ENCODE measurements around the gene P2RY11.

The P2RY11 gene

DNA sequence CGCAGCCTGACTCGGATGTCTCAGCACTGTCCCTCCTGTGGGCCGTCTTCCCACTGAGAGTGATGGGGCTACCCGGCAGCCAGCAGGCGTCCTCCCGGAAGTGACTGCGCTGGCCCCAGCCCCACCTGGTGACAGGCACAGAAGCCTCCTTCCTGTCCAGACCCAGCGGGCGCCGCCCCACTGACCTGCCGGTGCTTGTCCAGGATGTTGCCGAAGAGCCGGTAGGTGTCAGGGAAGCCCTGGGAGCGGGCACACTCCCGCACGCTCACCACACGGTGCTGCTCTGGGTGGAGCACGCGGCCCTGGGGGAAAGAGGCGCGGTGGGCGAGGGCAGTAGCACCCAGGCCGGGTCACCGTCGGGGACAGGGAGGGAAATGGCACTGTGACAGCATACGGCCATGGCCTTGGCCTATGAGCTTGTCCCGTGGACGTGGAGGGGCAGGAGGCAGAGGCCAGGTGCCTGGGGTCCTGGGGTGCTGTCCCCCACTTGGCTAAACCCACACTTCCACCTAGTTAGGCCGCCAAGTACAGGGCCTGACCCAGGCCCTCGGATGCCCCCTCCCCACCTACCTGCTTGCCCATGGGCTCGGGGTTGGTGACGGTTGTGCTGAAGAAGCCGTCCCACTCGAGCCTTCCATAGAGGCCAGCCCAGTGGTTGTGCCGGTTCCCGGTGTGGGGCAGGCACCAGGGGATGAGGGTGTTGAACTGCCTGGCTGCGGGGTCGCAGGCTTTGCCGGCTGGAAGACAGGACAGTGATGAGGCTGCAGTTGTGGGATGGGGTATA is 24.2 kb downstream of the P2RY11 start:
- TF ChIP-seq GATA1 (IDR thresholded peaks at IDR 0.05; ENCODE audit: low read depth, low read length) (no peak), POLR2A (IDR thresholded peaks at IDR 0.05; ENCODE audit: low read length) (no peak)
- no peak for DNase-seq

DNA sequence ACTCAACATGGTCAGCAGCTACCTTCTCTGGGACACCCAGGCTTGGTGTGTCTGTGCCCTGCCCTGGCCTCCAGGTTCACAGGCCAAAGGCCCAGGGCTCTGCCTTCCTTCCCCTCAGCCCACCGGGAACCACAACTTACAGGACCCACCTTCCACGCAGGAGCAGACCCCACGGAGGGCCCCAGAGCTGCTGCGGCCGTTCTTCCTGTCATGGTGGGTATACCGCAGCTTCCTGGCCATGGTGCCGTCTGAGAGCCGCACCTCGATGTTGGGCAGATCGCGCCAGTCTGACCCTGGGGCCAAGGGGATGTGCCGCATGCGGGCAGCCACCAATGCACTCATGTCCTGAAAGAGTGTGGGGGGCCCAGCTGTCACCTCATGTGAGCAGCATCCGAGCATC is 25.4 kb downstream of the P2RY11 start:
- TF ChIP-seq POLR2A (IDR thresholded peaks at IDR 0.05; ENCODE audit: low read length): no peak
- no peak for TF ChIP-seq GATA1 (IDR thresholded peaks at IDR 0.05; ENCODE audit: low read depth, low read length)
- DNase-seq: no peak

DNA sequence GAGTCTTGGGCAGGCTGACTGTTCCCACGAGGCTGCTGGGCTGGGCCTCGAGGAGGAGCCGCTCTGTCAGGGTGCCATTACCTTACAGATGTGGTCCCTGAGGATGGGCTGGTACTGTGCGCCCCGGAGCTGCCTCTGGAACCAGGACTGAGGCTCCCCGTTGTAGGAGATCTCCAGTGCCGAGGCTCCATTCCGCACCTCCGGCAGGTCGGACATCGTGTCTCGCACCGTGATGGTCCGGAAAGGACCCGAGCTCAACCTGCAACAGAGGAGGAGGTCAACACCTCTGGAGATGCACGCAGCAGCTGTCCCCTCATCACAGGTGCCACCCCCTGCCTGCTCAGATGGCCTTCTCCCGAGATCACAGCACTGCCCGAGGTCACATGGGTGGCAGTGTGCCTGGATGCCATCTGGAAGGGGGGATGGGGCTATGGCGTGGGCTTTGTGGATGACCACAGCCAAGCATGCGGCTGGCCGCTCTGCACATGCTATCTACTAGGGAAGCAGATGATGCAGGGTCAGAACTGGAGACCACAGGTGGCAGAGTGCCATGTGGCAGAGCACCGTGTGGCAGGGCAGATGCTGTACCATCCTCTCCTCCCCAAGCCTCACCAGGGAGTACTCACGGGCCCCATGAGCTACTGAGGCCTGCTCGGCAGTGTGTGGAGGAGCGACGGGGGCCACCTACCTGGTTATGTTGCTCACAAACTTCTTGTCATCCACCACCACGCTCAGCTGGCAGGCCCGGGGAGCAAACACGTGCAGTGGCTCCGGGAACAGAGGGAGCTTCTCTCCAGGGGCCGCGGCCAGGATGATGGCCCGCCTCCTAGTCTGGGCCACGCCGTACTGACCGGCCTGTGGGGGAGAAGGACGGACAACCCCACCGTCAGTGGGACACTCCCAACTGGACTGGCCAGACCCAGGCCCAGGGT is 26.5 kb downstream of the P2RY11 start:
- no peak for TF ChIP-seq GATA1 (IDR thresholded peaks at IDR 0.05; ENCODE audit: low read depth, low read length)
- no peak for TF ChIP-seq POLR2A (IDR thresholded peaks at IDR 0.05; ENCODE audit: low read length)
- no peak for DNase-seq

DNA sequence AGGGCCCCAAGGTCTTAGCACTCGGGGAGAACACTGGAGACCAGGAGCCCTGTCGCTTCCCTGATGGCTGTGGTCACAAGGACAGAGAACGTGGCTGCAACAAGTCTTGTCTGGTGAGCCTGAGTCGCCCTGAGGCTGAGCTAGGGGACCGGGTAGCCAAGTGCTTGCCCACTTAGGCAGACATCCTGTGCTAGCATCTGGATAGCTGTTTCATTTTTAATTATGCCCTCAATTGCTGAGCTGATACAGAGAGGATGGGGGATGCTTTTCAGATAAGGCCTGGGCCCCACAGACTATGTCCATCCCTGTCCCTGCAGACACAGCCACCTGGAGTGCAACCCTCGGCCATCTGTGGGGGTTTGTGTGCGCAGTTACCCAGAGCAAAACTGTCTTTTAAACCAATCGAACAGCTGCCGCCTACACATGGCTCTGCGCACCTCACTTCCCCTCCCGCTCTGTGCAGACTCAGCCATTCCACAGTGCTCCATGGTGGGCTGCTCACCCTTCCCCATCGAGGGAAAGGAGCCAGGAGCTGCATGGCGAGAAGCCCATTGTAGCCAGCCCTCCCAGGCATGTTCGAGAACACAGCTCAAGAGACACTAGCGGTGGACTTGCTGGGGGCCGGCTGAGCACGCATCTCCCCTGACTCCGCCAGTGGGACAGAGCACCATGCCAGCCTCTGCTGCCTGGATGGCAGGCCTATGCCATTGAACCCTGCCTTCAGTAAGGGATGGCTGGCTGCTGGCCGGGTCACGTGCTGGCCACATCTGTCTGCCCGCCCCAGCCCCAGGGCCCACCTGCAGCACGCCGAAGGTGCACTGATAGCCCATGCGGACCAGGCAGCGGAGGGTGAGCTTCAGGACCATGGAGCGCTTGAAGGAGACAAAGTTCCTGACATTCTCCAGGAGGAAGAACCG is 27.6 kb downstream of the P2RY11 start:
- TF ChIP-seq POLR2A (IDR thresholded peaks at IDR 0.05; ENCODE audit: low read length): no peak
- no peak for TF ChIP-seq GATA1 (IDR thresholded peaks at IDR 0.05; ENCODE audit: low read depth, low read length)
- no peak for DNase-seq

DNA sequence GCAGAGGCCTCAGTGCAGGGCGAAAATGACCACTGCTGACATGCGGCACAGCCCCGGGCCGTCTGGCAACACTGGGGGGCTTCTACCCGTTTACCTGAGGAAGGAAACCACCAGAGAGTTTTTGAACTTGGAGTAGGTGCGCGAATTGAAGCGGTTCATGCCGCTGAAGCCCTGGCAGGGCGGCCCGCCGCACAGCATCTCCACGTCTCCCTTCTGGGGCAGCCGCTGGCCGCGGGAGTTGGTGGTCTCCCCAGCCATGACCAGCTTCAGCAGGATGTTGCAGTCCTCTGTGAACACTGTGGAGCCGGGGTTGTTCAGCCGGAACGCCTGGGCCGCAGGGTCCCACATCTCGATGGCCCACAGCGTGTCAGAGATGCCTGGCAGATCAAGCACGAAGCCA is 28.5 kb downstream of the P2RY11 start:
- TF ChIP-seq POLR2A (IDR thresholded peaks at IDR 0.05; ENCODE audit: low read length) (no peak), GATA1 (IDR thresholded peaks at IDR 0.05; ENCODE audit: low read depth, low read length) (no peak)

DNA sequence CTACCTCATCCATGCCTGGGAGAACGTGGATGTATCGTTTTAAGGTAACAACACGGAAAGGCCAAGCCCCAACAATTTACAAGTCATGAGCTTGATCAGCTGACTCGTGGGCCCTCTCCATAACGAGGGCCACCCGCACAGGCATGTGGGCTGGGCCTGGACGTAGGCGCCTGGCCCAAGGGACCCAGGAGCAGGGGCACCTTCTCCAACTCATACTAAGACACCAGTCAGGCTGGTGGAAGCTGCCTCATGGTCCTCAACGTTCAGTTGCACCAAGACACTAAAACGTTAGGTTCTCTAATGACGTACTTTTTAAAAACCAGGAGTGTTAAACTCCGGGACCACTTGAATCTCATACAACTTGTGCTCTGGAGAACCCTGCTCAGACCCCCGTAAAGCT is 30.0 kb downstream of the P2RY11 start:
- no peak for TF ChIP-seq POLR2A (IDR thresholded peaks at IDR 0.05; ENCODE audit: low read length)
- TF ChIP-seq GATA1 (IDR thresholded peaks at IDR 0.05; ENCODE audit: low read depth, low read length): no peak
- no peak for DNase-seq

More for the DNA sequence above, 28.5 kb downstream of the P2RY11 start:
- no peak for DNase-seq

DNA sequence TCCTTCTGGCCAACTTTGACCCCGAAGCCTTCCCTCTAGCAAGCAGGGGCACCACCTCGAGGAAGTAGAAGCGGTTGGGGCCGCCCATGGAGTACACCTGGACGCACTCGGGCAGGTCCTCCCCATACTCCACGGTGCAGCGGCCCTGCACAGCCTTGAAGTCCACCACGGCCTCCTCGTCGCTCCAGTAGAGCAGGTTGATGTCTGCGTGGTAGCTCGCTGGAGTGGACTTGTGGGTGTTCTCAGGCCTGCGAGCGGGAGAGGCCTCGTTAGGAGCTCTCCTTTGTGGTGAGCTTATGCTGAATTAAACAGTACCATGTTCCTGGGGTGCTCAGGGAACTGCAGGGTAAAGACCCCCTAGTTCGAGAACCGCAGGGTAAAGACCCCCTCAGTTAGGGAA is 30.5 kb downstream of the P2RY11 start:
- no peak for TF ChIP-seq POLR2A (IDR thresholded peaks at IDR 0.05; ENCODE audit: low read length)
- no peak for TF ChIP-seq GATA1 (IDR thresholded peaks at IDR 0.05; ENCODE audit: low read depth, low read length)
- no peak for DNase-seq

DNA sequence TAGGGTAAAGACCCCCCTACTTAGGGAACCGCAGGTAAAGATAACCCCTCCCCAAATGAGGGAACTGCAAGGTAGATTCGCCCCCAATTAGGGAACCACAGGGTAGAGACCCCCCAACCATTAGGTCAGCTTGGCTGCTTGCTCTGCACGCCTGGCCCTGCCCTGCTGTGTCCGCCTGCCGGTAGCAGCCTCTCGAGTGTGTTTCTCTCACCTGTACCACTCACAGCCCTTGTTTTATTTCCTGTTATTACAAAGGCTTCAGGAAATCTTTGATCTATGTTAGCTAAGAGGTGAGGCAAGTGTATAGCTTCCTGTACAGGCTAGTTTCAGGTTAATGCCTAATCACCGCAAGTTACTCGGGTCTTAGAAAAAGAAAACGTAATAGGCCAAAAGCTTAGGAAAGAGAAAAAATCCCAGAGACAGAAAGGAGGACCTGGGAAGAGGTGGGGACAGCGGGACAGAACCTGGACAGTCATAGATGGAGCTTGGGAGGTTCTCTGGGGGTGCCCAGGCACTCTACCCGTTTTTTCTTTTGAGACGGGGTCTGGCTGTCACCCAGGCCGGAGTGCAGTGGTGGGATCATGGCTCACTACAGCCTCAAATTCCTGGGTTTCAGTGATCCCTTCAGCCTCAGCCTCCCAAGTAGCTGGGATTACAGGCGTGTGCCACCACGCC is 31.3 kb downstream of the P2RY11 start:
- no peak for DNase-seq
- TF ChIP-seq GATA1 (IDR thresholded peaks at IDR 0.05; ENCODE audit: low read depth, low read length): no peak
- TF ChIP-seq POLR2A (IDR thresholded peaks at IDR 0.05; ENCODE audit: low read length): no peak

DNA sequence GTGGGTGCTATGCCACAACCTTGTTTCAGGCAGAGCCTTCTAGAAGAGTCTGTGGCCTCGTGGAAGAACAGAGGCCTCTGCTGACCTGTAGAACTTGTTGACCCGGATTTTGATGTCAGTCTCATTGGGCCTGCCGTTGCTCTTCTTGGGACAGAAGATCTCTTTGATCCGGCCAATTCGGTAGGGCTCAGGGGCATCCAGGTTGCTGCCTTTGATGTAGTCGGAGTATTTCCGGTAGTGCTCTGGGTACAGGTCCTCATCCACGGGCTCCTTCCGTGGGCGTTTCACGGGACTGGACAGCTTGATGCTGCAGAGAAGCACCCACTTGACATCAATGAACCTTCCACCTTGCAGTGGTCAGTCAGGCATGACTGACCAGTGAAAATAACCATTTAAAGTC is 32.2 kb downstream of the P2RY11 start:
- TF ChIP-seq GATA1 (IDR thresholded peaks at IDR 0.05; ENCODE audit: low read depth, low read length) (no peak), POLR2A (IDR thresholded peaks at IDR 0.05; ENCODE audit: low read length) (no peak)
- no peak for DNase-seq

DNA sequence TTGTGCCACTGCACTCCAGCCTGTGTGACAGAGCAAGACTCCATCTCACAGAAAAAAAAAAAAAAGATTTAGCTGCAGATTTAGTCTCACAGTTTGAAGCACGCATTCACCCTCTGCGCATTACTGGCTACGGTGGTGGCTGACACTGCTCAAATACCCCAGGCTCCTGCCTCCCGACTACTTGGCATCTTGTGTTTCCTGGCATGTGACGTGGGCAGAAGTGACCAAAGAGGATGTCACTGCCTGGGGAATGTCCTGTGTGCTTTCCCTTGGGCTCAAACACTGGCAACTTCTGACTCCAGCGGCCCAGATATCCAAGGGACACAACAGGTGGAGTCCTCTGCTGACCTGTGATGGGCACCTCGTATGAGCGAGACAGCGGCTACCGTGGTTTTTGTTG is 32.9 kb downstream of the P2RY11 start:
- TF ChIP-seq POLR2A (IDR thresholded peaks at IDR 0.05; ENCODE audit: low read length): no peak
- TF ChIP-seq GATA1 (IDR thresholded peaks at IDR 0.05; ENCODE audit: low read depth, low read length): no peak
- no peak for DNase-seq

DNA sequence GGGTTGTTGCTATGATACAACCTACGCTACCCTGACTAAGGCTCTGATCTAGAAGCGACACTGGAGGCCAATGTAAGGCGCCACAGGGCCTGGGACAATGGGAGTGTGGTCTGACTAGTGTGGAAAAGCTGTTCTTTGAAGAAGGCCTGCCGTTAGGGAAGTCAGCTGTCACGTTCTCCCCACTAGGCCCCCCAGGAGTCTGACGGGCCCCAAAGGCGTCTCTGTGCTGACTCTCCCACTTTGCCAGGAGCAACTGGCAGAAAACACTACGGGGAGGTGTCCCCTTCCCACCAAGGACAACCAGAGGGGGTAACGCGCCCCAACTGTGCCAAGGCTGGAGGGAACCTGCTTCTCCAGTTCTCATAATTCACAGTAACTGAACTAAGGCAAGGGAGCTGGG is 33.5 kb downstream of the P2RY11 start:
- TF ChIP-seq GATA1 (IDR thresholded peaks at IDR 0.05; ENCODE audit: low read depth, low read length) (no peak), POLR2A (IDR thresholded peaks at IDR 0.05; ENCODE audit: low read length) (no peak)
- DNase-seq: no peak

DNA sequence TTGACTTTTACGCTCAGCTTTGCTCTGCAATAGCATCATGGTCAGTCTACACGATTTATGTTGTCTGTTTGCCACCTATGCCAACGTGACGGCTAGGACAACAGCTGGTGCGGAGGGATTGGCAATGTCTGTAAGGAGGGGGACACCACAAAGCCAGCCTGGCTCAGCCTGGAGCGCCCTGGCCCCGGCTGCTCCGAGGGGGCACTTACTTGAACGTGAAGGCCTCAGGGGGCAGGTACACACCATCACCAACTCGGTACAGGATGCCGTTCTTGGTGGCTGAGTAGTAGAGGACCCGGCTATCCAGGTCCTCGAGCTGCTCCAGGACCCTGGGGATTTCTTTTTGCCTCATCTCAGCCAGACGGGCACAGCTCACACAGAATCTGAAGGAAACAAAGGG is 34.6 kb downstream of the P2RY11 start:
- TF ChIP-seq GATA1 (IDR thresholded peaks at IDR 0.05; ENCODE audit: low read depth, low read length): no peak
- no peak for TF ChIP-seq POLR2A (IDR thresholded peaks at IDR 0.05; ENCODE audit: low read length)
- DNase-seq: no peak

DNA sequence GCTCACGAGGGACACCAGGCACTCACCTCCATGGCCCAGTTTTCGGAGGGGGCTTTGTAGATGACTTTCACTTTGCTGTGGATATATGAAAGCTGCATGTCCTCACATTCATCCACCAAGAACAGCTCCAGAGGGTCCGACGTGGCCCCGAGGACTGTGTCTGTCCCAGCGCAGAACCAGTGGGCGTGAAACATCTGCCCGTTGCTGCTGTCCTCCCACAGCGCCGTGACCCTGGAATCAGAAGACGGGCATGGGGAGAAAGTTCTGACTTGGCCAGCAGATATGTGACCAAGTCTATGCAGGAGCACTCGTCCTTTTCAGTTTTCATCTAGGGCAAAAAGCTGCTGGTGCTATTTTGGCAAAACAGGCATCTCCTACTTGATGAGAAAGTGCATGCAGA is 37.9 kb downstream of the P2RY11 start:
- DNase-seq: no peak
- TF ChIP-seq POLR2A (IDR thresholded peaks at IDR 0.05; ENCODE audit: low read length): no peak
- TF ChIP-seq GATA1 (IDR thresholded peaks at IDR 0.05; ENCODE audit: low read depth, low read length): no peak

Measured in erythroblast (primary cell).